GM12878 (cell line): ENCODE measurements around the gene CYP2J2. TPM values are rescaled to one million over a fixed set of nuclear protein-coding genes. Genes with fewer than 3 reads are reported as not detected.

Source experiments
- CBX5 ChIP-seq: sonication (generic); IDR thresholded peaks from 2 replicates; pipeline ENCODE4 v1.6.1; 2016; ENCODE audit warnings: low read depth, moderate library complexity, mild to moderate bottlenecking, inconsistent platforms
- CREM ChIP-seq: IDR thresholded peaks from 2 replicates; pipeline ENCODE4 v1.6.1; 2014; ENCODE audit warnings: antibody characterized with exemption, low read depth
- EED ChIP-seq: sonication (generic); IDR thresholded peaks from 2 replicates; pipeline ENCODE4 v1.6.1; 2016; ENCODE audit warnings: antibody characterized with exemption, low read depth
- KDM1A ChIP-seq: fragments of 200-600 bp; sonication (generic); IDR thresholded peaks from 2 replicates; pipeline ENCODE4 v1.6.1; 2016; ENCODE audit warnings: borderline replicate concordance
- NR2C2 ChIP-seq: IDR thresholded peaks from 2 replicates; pipeline ENCODE4 v1.6.1; 2011; ENCODE audit warnings: borderline replicate concordance, low read depth; ENCODE audit not compliant: control insufficient read depth, insufficient read length
- PAX8 ChIP-seq: fragments of 450-650 bp; IDR thresholded peaks from 2 replicates; pipeline ENCODE4 v1.6.1; 2017; ENCODE audit warnings: mild to moderate bottlenecking, moderate library complexity
- SUPT20H ChIP-seq: IDR thresholded peaks from 2 replicates; pipeline ENCODE4 v1.6.1; 2011; ENCODE audit warnings: low read depth, mild to moderate bottlenecking, low read length, moderate library complexity, borderline replicate concordance; ENCODE audit not compliant: control insufficient read depth
- polyA plus RNA-seq, 11 experiments: library from polyadenylated mRNA; depleted of rRNA in 4 of 11; unstranded in 6 of 11; stranded (reverse) in 5 of 11; fragments of >200 nt; fragmentation: Nextera tagmentation in 4 of 11; fragmentation: Illumina TruSeq in 1 of 11; extraction: Ambion mirVana in 4 of 11; extraction: Trizol in 1 of 11; gene quantifications; 1 replicate in 1 of 11; 2 replicates in 10 of 11; pipeline versions ENCODE4 v1.2.1 to v1.2.3, GENCODE V29; 2011 to 2016; ENCODE audit warnings: inconsistent platforms in 2 of 11, missing spikeins in 2 of 11, low read depth in 1 of 11
- total RNA-seq, 4 experiments: library from RNA; depleted of rRNA in 3 of 4; stranded (reverse); fragments of >200 nt in 3 of 4; fragmentation: Illumina TruSeq in 1 of 4; extraction: Trizol in 1 of 4; gene quantifications; 2 replicates each; pipeline versions ENCODE4 v1.2.1 to v1.2.3, GENCODE V29; 2013 to 2021
- TF ChIP-seq, protein P1 (sequence below): IDR thresholded peaks from 2 replicates; pipeline ENCODE4 v1.6.1; 2011; ENCODE audit warnings: borderline replicate concordance, low read depth, mild to moderate bottlenecking, moderate library complexity, low read length; ENCODE audit not compliant: insufficient read depth, poor library complexity, severe bottlenecking
- TF ChIP-seq, protein P2 (sequence below): fragments of 450-650 bp; formaldehyde crosslinking; IDR thresholded peaks from 2 replicates; pipeline ENCODE4 v1.4.0; 2020; ENCODE audit warnings: mild to moderate bottlenecking, moderate library complexity
- TF ChIP-seq, protein P3 (sequence below): fragments of 450-650 bp; IDR thresholded peaks from 2 replicates; pipeline ENCODE4 v1.6.1; 2014; ENCODE audit warnings: mild to moderate bottlenecking
- TF ChIP-seq, protein P4 (sequence below): fragments of 150-350 bp; IDR thresholded peaks from 2 replicates; pipeline ENCODE4 v1.6.1; 2014; ENCODE audit warnings: mild to moderate bottlenecking, low read depth, low read length

CYP2J2 gene
- total and polyA plus RNA-seq, 10 of the 15 experiments (the other 5 are each of a cell fraction or from before 2014, with no cell fraction given), result 0.06 to 0.34 (median 0.10) TPM; not detected in 3

DNA sequence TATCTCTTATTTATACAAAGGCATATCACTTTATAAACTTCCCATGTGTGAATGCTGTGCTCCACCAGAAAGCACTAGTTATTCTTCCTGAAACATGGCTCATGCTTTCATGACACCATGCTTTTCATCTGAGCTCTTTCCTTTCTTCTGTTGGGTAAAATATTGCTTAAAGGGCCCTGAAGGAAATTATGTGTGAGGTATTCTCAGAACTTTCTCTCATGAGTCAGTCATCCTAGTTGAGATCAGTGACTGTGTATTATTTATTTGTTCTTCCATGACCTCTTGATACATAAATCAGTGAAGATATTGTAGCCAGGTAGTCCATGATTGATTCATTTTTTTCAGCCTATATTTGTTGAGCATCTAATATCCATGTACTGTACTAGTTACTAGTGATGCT, 54.8 kb downstream of the CYP2J2 start (continued):
- TF ChIP-seq, protein P1, sequence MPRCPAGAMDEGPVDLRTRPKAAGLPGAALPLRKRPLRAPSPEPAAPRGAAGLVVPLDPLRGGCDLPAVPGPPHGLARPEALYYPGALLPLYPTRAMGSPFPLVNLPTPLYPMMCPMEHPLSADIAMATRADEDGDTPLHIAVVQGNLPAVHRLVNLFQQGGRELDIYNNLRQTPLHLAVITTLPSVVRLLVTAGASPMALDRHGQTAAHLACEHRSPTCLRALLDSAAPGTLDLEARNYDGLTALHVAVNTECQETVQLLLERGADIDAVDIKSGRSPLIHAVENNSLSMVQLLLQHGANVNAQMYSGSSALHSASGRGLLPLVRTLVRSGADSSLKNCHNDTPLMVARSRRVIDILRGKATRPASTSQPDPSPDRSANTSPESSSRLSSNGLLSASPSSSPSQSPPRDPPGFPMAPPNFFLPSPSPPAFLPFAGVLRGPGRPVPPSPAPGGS, result no peak
- TF ChIP-seq, protein P2, sequence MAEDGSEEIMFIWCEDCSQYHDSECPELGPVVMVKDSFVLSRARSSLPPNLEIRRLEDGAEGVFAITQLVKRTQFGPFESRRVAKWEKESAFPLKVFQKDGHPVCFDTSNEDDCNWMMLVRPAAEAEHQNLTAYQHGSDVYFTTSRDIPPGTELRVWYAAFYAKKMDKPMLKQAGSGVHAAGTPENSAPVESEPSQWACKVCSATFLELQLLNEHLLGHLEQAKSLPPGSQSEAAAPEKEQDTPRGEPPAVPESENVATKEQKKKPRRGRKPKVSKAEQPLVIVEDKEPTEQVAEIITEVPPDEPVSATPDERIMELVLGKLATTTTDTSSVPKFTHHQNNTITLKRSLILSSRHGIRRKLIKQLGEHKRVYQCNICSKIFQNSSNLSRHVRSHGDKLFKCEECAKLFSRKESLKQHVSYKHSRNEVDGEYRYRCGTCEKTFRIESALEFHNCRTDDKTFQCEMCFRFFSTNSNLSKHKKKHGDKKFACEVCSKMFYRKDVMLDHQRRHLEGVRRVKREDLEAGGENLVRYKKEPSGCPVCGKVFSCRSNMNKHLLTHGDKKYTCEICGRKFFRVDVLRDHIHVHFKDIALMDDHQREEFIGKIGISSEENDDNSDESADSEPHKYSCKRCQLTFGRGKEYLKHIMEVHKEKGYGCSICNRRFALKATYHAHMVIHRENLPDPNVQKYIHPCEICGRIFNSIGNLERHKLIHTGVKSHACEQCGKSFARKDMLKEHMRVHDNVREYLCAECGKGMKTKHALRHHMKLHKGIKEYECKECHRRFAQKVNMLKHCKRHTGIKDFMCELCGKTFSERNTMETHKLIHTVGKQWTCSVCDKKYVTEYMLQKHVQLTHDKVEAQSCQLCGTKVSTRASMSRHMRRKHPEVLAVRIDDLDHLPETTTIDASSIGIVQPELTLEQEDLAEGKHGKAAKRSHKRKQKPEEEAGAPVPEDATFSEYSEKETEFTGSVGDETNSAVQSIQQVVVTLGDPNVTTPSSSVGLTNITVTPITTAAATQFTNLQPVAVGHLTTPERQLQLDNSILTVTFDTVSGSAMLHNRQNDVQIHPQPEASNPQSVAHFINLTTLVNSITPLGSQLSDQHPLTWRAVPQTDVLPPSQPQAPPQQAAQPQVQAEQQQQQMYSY (CRISPR knock-in tag), result no peak
- no peak for TF ChIP-seq EED
- TF ChIP-seq CBX5, result no peak
- TF ChIP-seq, protein P3, sequence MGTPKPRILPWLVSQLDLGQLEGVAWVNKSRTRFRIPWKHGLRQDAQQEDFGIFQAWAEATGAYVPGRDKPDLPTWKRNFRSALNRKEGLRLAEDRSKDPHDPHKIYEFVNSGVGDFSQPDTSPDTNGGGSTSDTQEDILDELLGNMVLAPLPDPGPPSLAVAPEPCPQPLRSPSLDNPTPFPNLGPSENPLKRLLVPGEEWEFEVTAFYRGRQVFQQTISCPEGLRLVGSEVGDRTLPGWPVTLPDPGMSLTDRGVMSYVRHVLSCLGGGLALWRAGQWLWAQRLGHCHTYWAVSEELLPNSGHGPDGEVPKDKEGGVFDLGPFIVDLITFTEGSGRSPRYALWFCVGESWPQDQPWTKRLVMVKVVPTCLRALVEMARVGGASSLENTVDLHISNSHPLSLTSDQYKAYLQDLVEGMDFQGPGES, result no peak
- TF ChIP-seq KDM1A, result no peak
- TF ChIP-seq PAX8, result no peak
- no peak for TF ChIP-seq NR2C2
- TF ChIP-seq CREM, result no peak
- TF ChIP-seq SUPT20H, result no peak
- TF ChIP-seq, protein P4, sequence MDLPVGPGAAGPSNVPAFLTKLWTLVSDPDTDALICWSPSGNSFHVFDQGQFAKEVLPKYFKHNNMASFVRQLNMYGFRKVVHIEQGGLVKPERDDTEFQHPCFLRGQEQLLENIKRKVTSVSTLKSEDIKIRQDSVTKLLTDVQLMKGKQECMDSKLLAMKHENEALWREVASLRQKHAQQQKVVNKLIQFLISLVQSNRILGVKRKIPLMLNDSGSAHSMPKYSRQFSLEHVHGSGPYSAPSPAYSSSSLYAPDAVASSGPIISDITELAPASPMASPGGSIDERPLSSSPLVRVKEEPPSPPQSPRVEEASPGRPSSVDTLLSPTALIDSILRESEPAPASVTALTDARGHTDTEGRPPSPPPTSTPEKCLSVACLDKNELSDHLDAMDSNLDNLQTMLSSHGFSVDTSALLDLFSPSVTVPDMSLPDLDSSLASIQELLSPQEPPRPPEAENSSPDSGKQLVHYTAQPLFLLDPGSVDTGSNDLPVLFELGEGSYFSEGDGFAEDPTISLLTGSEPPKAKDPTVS, result no peak
